ENCODE results near the gene GARIN5B. TPM values are rescaled to one million over a fixed set of nuclear protein-coding genes. Genes with fewer than 3 reads are reported as not detected.

The GARIN5B gene
- total and polyA plus RNA-seq, 2 of the 13 experiments (the other 11 are each of a cell fraction or from before 2014, with no cell fraction given), result not detected

DNA sequence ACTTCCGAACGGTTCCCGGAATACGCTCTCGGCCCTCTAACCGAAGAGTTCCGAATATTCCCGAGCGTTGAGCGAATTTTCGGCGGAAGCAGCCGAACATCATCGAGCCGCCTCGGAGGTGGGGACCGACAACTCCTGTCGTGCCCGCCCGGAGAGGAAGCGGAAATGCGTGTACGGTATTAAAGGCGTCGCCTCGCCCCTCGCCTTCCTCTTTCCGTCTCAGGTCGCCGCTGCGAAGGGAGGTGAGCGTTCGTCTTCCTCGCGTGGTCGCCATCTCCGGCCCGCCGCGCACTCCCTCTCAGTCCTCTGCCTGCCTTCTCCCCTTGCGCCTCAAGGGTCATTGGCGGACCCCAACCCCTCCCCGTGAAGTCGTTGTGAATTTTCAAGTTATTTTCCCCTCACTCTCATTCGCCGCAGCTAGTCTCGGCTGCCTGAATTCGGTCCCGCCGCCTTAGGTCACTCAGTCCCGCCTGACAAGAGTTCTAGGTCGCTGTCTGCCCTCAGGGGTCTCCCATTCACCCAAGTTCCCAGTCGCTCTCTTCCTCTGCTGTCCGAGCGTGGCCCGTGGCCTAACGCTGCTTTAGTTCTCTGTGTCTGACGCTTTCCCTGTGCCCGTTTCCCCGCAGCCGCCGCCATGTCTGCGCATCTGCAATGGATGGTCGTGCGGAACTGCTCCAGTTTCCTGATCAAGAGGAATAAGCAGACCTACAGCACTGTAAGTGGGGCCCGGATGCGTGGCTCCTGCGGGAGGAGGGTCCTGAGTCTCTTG lies 22.8 kb upstream of the GARIN5B start, which contains the start of gene RPL28 (continued):
- TF ChIP-seq GLI4 (CRISPR knock-in tag; IDR thresholded peaks at IDR 0.05; ENCODE audit: borderline replicate concordance), result 0 out of 2 replicates have a peak, but pooled peaks have one; percentile 75
- TF ChIP-seq, protein P1, sequence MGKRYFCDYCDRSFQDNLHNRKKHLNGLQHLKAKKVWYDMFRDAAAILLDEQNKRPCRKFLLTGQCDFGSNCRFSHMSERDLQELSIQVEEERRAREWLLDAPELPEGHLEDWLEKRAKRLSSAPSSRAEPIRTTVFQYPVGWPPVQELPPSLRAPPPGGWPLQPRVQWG (CRISPR knock-in tag; IDR thresholded peaks at IDR 0.05; ENCODE audit: borderline replicate concordance, low read depth), result no peak
- TF ChIP-seq ZNF17 (CRISPR knock-in tag; IDR thresholded peaks at IDR 0.05), result no peak
- no peak for TF ChIP-seq SRF (IDR thresholded peaks at IDR 0.05; ENCODE audit: low read depth, low read length)
- TF ChIP-seq ZNF121 (CRISPR knock-in tag; IDR thresholded peaks at IDR 0.05), result no peak
- peak; percentile 72; the same call in 1 of the 2 replicates for TF ChIP-seq GTF2F1 (IDR thresholded peaks at IDR 0.05; ENCODE audit: low read length)
- TF ChIP-seq SP2 (CRISPR knock-in tag; IDR thresholded peaks at IDR 0.05), result peak; percentile 68
- peak; percentile 91; the same call in 1 of the 2 replicates for TF ChIP-seq ZNF75D (CRISPR knock-in tag; IDR thresholded peaks at IDR 0.05; ENCODE audit: borderline replicate concordance)
- TF ChIP-seq, protein P2, sequence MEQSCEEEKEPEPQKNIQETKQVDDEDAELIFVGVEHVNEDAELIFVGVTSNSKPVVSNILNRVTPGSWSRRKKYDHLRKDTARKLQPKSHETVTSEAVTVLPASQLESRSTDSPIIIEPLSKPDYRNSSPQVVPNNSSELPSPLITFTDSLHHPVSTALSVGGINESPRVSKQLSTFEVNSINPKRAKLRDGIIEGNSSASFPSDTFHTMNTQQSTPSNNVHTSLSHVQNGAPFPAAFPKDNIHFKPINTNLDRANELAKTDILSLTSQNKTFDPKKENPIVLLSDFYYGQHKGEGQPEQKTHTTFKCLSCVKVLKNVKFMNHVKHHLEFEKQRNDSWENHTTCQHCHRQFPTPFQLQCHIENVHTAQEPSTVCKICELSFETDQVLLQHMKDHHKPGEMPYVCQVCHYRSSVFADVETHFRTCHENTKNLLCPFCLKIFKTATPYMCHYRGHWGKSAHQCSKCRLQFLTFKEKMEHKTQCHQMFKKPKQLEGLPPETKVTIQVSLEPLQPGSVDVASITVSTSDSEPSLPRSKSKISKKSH (CRISPR knock-in tag; IDR thresholded peaks at IDR 0.05; ENCODE audit: borderline replicate concordance), result peak; percentile 16; the same call in 1 of the 2 replicates
- peak; percentile 32; the same call in 1 of the 2 replicates for TF ChIP-seq RFXAP (CRISPR knock-in tag; IDR thresholded peaks at IDR 0.05; ENCODE audit: borderline replicate concordance)
- TF ChIP-seq, protein P3, sequence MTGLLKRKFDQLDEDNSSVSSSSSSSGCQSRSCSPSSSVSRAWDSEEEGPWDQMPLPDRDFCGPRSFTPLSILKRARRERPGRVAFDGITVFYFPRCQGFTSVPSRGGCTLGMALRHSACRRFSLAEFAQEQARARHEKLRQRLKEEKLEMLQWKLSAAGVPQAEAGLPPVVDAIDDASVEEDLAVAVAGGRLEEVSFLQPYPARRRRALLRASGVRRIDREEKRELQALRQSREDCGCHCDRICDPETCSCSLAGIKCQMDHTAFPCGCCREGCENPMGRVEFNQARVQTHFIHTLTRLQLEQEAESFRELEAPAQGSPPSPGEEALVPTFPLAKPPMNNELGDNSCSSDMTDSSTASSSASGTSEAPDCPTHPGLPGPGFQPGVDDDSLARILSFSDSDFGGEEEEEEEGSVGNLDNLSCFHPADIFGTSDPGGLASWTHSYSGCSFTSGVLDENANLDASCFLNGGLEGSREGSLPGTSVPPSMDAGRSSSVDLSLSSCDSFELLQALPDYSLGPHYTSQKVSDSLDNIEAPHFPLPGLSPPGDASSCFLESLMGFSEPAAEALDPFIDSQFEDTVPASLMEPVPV (CRISPR knock-in tag; IDR thresholded peaks at IDR 0.05), result no peak; the same call in 1 of the 2 replicates
- TF ChIP-seq RXRA (CRISPR knock-in tag; IDR thresholded peaks at IDR 0.05), result peak; percentile 63
- TF ChIP-seq MED8 (CRISPR knock-in tag; IDR thresholded peaks at IDR 0.05; ENCODE audit: insufficient replicate concordance), result peak; percentile 73
- TF ChIP-seq, protein P4, sequence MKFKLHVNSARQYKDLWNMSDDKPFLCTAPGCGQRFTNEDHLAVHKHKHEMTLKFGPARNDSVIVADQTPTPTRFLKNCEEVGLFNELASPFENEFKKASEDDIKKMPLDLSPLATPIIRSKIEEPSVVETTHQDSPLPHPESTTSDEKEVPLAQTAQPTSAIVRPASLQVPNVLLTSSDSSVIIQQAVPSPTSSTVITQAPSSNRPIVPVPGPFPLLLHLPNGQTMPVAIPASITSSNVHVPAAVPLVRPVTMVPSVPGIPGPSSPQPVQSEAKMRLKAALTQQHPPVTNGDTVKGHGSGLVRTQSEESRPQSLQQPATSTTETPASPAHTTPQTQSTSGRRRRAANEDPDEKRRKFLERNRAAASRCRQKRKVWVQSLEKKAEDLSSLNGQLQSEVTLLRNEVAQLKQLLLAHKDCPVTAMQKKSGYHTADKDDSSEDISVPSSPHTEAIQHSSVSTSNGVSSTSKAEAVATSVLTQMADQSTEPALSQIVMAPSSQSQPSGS (CRISPR knock-in tag; IDR thresholded peaks at IDR 0.05), result no peak
- TF ChIP-seq, protein P5, sequence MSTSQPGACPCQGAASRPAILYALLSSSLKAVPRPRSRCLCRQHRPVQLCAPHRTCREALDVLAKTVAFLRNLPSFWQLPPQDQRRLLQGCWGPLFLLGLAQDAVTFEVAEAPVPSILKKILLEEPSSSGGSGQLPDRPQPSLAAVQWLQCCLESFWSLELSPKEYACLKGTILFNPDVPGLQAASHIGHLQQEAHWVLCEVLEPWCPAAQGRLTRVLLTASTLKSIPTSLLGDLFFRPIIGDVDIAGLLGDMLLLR (CRISPR knock-in tag; IDR thresholded peaks at IDR 0.05), result peak; percentile 89
- TF ChIP-seq POLR2AphosphoS5 (IDR thresholded peaks at IDR 0.05; ENCODE audit: low read depth, low read length), result peak; percentile 100
- TF ChIP-seq, protein P6, sequence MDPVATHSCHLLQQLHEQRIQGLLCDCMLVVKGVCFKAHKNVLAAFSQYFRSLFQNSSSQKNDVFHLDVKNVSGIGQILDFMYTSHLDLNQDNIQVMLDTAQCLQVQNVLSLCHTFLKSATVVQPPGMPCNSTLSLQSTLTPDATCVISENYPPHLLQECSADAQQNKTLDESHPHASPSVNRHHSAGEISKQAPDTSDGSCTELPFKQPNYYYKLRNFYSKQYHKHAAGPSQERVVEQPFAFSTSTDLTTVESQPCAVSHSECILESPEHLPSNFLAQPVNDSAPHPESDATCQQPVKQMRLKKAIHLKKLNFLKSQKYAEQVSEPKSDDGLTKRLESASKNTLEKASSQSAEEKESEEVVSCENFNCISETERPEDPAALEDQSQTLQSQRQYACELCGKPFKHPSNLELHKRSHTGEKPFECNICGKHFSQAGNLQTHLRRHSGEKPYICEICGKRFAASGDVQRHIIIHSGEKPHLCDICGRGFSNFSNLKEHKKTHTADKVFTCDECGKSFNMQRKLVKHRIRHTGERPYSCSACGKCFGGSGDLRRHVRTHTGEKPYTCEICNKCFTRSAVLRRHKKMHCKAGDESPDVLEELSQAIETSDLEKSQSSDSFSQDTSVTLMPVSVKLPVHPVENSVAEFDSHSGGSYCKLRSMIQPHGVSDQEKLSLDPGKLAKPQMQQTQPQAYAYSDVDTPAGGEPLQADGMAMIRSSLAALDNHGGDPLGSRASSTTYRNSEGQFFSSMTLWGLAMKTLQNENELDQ (CRISPR knock-in tag; IDR thresholded peaks at IDR 0.05; ENCODE audit: borderline replicate concordance), result 0 out of 2 replicates have a peak, but pooled peaks have one; percentile 42
- no peak for TF ChIP-seq CC2D1A (CRISPR knock-in tag; IDR thresholded peaks at IDR 0.05)
- TF ChIP-seq ZNF564 (CRISPR knock-in tag; IDR thresholded peaks at IDR 0.05), result no peak; the same call in 1 of the 2 replicates
- no peak for TF ChIP-seq U2AF1 (optimal IDR thresholded peaks at IDR 0.05; ENCODE audit: low read depth, low read length)
- TF ChIP-seq CREM (IDR thresholded peaks at IDR 0.05), result peak; percentile 88
- no peak for TF ChIP-seq CREM (CRISPR knock-in tag; IDR thresholded peaks at IDR 0.05)
